DOHH2 (cell line): ENCODE measurements around the gene SGF29.

ENCODE experiments used
- EZH2phosphoT487 ChIP-seq: fragments of 200-600 bp; sonication (generic); IDR thresholded peaks from 2 replicates; pipeline ENCODE4 v1.6.1; 2017; ENCODE audit warnings: borderline replicate concordance, mild to moderate bottlenecking, antibody characterized with exemption, low read length, moderate library complexity, mixed read lengths
- TF ChIP-seq, protein P1 (sequence below): fragments of 200-600 bp; sonication (generic); IDR thresholded peaks from one replicate; pipeline ENCODE4 v1.5.1; 2014; ENCODE audit warnings: antibody characterized with exemption, mild to moderate bottlenecking, low read depth, low read length; ENCODE audit not compliant: poor library complexity, severe bottlenecking

DNA sequence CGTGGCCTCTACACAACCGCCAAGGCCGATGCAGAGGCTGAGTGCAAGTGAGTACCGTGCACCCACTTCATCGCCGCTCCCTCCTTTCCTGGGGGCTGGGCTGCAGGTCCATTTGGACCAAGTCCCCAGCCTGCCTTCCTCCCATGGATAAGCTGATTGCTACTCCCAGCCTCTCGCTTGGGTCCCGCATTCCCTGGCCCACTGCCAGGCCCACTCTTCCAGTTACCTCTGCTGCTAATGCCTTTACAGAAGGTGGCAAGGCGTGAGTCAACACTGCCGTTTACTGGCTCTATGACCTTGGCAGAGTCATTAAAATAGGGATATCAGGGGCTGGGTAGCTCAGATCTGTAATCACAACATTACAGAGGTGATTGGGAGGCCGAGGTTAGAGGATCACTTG is 32.0 kb downstream of the SGF29 start:
- TF ChIP-seq, protein P1, sequence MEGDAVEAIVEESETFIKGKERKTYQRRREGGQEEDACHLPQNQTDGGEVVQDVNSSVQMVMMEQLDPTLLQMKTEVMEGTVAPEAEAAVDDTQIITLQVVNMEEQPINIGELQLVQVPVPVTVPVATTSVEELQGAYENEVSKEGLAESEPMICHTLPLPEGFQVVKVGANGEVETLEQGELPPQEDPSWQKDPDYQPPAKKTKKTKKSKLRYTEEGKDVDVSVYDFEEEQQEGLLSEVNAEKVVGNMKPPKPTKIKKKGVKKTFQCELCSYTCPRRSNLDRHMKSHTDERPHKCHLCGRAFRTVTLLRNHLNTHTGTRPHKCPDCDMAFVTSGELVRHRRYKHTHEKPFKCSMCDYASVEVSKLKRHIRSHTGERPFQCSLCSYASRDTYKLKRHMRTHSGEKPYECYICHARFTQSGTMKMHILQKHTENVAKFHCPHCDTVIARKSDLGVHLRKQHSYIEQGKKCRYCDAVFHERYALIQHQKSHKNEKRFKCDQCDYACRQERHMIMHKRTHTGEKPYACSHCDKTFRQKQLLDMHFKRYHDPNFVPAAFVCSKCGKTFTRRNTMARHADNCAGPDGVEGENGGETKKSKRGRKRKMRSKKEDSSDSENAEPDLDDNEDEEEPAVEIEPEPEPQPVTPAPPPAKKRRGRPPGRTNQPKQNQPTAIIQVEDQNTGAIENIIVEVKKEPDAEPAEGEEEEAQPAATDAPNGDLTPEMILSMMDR, result no peak
- no peak for TF ChIP-seq EZH2phosphoT487
